OCI-LY3 (cell line): Measurements from ENCODE around the gene PLCB4.

Source experiments
- CTCF ChIP-seq: fragments of 200-600, 300-600 bp; sonication (generic); IDR thresholded peaks from 2 replicates; pipeline ENCODE4 v1.5.1; 2014; ENCODE audit warnings: antibody characterized with exemption, low read length, low read depth
- EZH2phosphoT487 ChIP-seq: fragments of 200-600 bp; shearing (Covaris generic); IDR thresholded peaks from 2 replicates; pipeline ENCODE4 v1.6.1; 2018; ENCODE audit warnings: antibody characterized with exemption, mixed run types, low read depth

- no peak for TF ChIP-seq CTCF
- TF ChIP-seq EZH2phosphoT487, result no peak
Observed at GRCh38 chr20:9408422-9409300, 339.8 kb downstream of the PLCB4 start.
